Neural cell (in vitro differentiated cells): Measurements from ENCODE around the gene FECH. TPM values are rescaled to one million over a fixed set of nuclear protein-coding genes. Genes with fewer than 3 reads are reported as not detected.

Experiments used
- H2AFZ ChIP-seq: fragments of 200-600, 300-800 bp; sonication (generic), shearing (Covaris generic); 2 replicates; pipeline ENCODE4 v1.6.0; 2014; ENCODE audit warnings: low read depth, mild to moderate bottlenecking, antibody characterized with exemption, low read length, moderate library complexity
- H3F3A ChIP-seq: fragments of 200-600 bp; shearing (Covaris generic); 2 replicates; pipeline ENCODE4 v1.6.1; 2016; ENCODE audit warnings: mild to moderate bottlenecking, moderate library complexity, mixed read lengths, antibody characterized with exemption, low read length; ENCODE audit not compliant: insufficient read depth, poor library complexity, severe bottlenecking
- H3K27ac ChIP-seq: fragments of 200-600, 300-800 bp; sonication (generic), shearing (Covaris generic); 2 replicates; pipeline ENCODE4 v1.5.1; 2014; ENCODE audit warnings: mild to moderate bottlenecking, low read length, moderate library complexity
- H3K27me3 ChIP-seq: fragments of 300-800, 200-600 bp; sonication (generic), shearing (Covaris generic); 2 replicates; pipeline ENCODE4 v1.6.0; 2014; ENCODE audit warnings: mild to moderate bottlenecking, low read depth, low read length, moderate library complexity; ENCODE audit not compliant: insufficient read depth
- H3K36me3 ChIP-seq: fragments of 300-800, 200-600 bp; sonication (generic), shearing (Covaris generic); 2 replicates; pipeline ENCODE4 v1.5.1; 2014; ENCODE audit warnings: mild to moderate bottlenecking, antibody characterized with exemption, low read length, moderate library complexity; ENCODE audit not compliant: insufficient read depth
- H3K4me2 ChIP-seq: fragments of 300-800, 200-600 bp; sonication (generic), shearing (Covaris generic); 2 replicates; pipeline ENCODE4 v1.6.0; 2014; ENCODE audit warnings: mild to moderate bottlenecking, low read length
- H3K4me3 ChIP-seq: fragments of 300-800, 200-600 bp; sonication (generic), shearing (Covaris generic); 2 replicates; pipeline ENCODE4 v1.5.1; 2014; ENCODE audit warnings: mild to moderate bottlenecking, low read length, moderate library complexity
- H3K79me2 ChIP-seq: fragments of 200-600 bp; shearing (Covaris generic); replicated peaks from 2 replicates; pipeline ENCODE4 v1.6.0; 2014; ENCODE audit warnings: mild to moderate bottlenecking, low read length, moderate library complexity; ENCODE audit not compliant: insufficient read depth
- H3K9ac ChIP-seq: fragments of 300-800, 200-600 bp; sonication (generic), shearing (Covaris generic); 2 replicates; pipeline ENCODE4 v1.6.1; 2016; ENCODE audit warnings: mild to moderate bottlenecking, low read length, mixed read lengths
- H3K9me2 ChIP-seq: fragments of 200-600 bp; shearing (Covaris generic); 2 replicates; pipeline ENCODE4 v1.6.1; 2016; ENCODE audit warnings: mild to moderate bottlenecking, low read length, mixed read lengths; ENCODE audit not compliant: insufficient read depth
- H3K9me3 ChIP-seq: fragments of 200-600, 300-800 bp; sonication (generic), shearing (Covaris generic); 2 replicates; pipeline ENCODE4 v1.6.1; 2016; ENCODE audit warnings: mild to moderate bottlenecking, mixed run types, low read length, moderate library complexity, mixed read lengths
- H4K20me1 ChIP-seq: fragments of 200-600 bp; shearing (Covaris generic); 2 replicates; pipeline ENCODE4 v1.6.1; 2016; ENCODE audit warnings: mild to moderate bottlenecking, mixed run types; ENCODE audit not compliant: insufficient read depth
- EP300 ChIP-seq: fragments of 450-650 bp; conservative IDR thresholded peaks from 2 replicates; pipeline ENCODE4 v1.6.1; 2014; ENCODE audit warnings: antibody characterized with exemption, mild to moderate bottlenecking, moderate library complexity; ENCODE audit not compliant: poor library complexity, severe bottlenecking
- EZH2 ChIP-seq: fragments of 200-600, 300-800 bp; shearing (Covaris generic), sonication (generic); IDR thresholded peaks from 2 replicates; pipeline ENCODE4 v1.6.1; 2014; ENCODE audit warnings: antibody characterized with exemption, low read length, borderline replicate concordance, mild to moderate bottlenecking; ENCODE audit not compliant: insufficient read depth, poor library complexity, severe bottlenecking
- MXI1 ChIP-seq: fragments of 450-650 bp; conservative IDR thresholded peaks from 2 replicates; pipeline ENCODE4 v1.6.1; 2014; ENCODE audit warnings: antibody characterized with exemption, mild to moderate bottlenecking; ENCODE audit not compliant: poor library complexity, severe bottlenecking
- POLR2AphosphoS5 ChIP-seq: IDR thresholded peaks from 2 replicates; pipeline ENCODE4 v1.6.1; 2012
- RAD21 ChIP-seq: fragments of 450-650 bp; conservative IDR thresholded peaks from 2 replicates; pipeline ENCODE4 v1.6.1; 2014; ENCODE audit warnings: antibody characterized with exemption, mild to moderate bottlenecking, moderate library complexity
- SMC3 ChIP-seq: fragments of 450-650 bp; conservative IDR thresholded peaks from 2 replicates; pipeline ENCODE4 v1.6.1; 2014; ENCODE audit warnings: antibody characterized with exemption, mild to moderate bottlenecking, moderate library complexity; ENCODE audit not compliant: poor library complexity
- TAF1 ChIP-seq: IDR thresholded peaks from 2 replicates; pipeline ENCODE4 v1.6.1; 2012; ENCODE audit warnings: low read depth
- polyA plus RNA-seq: library from polyadenylated mRNA; depleted of rRNA; stranded (reverse); fragments of >200 nt; gene quantifications from 2 replicates; pipeline ENCODE4 v1.2.3, GENCODE V29; 2014
- TF ChIP-seq, protein P1 (sequence below): fragments of 450-650 bp; IDR thresholded peaks from 2 replicates; pipeline ENCODE4 v1.5.1; 2014; ENCODE audit warnings: antibody characterized with exemption, mild to moderate bottlenecking, moderate library complexity; ENCODE audit not compliant: poor library complexity, severe bottlenecking
- TF ChIP-seq, protein P2 (sequence below): IDR thresholded peaks from 2 replicates; pipeline ENCODE4 v1.6.1; 2012; ENCODE audit warnings: borderline replicate concordance

The FECH gene
- polyA plus RNA-seq, 1 donor from 2014 or later, result 17.1 TPM

DNA sequence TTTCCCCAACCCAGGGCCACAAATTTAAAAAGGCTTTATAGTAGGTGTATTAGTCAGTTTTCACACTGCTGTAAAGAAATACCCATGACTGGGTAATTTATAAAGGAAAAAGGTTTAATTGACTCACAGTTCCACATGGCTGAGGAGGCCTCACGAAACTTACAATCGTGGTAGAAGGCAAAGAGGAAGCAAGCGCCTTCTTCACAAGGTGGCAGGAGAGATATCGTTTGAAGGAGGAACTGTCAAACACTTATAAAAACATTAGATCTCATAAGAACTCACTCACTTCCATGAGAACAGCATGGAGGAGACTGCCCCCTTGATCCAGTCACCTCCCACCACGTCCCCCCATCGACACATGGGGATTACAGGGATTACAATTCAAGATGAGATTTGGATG is 70.4 kb downstream of the FECH start:
- no peaks in the 10 kb centered on the region for H3K27me3 ChIP-seq
- no peak overlapping the region for H3K9ac ChIP-seq
- no peaks in the 10 kb centered on the region for H3K79me2 ChIP-seq
- no peaks in the 10 kb centered on the region for H3K9me3 ChIP-seq
- H2AFZ ChIP-seq, result no peak overlapping the region
- TF ChIP-seq TAF1, result no peak
- TF ChIP-seq, protein P1, sequence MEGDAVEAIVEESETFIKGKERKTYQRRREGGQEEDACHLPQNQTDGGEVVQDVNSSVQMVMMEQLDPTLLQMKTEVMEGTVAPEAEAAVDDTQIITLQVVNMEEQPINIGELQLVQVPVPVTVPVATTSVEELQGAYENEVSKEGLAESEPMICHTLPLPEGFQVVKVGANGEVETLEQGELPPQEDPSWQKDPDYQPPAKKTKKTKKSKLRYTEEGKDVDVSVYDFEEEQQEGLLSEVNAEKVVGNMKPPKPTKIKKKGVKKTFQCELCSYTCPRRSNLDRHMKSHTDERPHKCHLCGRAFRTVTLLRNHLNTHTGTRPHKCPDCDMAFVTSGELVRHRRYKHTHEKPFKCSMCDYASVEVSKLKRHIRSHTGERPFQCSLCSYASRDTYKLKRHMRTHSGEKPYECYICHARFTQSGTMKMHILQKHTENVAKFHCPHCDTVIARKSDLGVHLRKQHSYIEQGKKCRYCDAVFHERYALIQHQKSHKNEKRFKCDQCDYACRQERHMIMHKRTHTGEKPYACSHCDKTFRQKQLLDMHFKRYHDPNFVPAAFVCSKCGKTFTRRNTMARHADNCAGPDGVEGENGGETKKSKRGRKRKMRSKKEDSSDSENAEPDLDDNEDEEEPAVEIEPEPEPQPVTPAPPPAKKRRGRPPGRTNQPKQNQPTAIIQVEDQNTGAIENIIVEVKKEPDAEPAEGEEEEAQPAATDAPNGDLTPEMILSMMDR, result no peak
- TF ChIP-seq MXI1, result no peak
- TF ChIP-seq POLR2AphosphoS5, result no peak
- TF ChIP-seq, protein P2, sequence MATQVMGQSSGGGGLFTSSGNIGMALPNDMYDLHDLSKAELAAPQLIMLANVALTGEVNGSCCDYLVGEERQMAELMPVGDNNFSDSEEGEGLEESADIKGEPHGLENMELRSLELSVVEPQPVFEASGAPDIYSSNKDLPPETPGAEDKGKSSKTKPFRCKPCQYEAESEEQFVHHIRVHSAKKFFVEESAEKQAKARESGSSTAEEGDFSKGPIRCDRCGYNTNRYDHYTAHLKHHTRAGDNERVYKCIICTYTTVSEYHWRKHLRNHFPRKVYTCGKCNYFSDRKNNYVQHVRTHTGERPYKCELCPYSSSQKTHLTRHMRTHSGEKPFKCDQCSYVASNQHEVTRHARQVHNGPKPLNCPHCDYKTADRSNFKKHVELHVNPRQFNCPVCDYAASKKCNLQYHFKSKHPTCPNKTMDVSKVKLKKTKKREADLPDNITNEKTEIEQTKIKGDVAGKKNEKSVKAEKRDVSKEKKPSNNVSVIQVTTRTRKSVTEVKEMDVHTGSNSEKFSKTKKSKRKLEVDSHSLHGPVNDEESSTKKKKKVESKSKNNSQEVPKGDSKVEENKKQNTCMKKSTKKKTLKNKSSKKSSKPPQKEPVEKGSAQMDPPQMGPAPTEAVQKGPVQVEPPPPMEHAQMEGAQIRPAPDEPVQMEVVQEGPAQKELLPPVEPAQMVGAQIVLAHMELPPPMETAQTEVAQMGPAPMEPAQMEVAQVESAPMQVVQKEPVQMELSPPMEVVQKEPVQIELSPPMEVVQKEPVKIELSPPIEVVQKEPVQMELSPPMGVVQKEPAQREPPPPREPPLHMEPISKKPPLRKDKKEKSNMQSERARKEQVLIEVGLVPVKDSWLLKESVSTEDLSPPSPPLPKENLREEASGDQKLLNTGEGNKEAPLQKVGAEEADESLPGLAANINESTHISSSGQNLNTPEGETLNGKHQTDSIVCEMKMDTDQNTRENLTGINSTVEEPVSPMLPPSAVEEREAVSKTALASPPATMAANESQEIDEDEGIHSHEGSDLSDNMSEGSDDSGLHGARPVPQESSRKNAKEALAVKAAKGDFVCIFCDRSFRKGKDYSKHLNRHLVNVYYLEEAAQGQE, result no peak
- H3F3A ChIP-seq, result no peaks in the 10 kb centered on the region
- H3K9me2 ChIP-seq, result no peaks in the 10 kb centered on the region
- no peaks in the 10 kb centered on the region for H4K20me1 ChIP-seq
- no peak overlapping the region for H3K27ac ChIP-seq
- no peaks in the 10 kb centered on the region for H3K36me3 ChIP-seq
- no peak overlapping the region for H3K4me3 ChIP-seq
- H3K4me2 ChIP-seq, result no peak overlapping the region

DNA sequence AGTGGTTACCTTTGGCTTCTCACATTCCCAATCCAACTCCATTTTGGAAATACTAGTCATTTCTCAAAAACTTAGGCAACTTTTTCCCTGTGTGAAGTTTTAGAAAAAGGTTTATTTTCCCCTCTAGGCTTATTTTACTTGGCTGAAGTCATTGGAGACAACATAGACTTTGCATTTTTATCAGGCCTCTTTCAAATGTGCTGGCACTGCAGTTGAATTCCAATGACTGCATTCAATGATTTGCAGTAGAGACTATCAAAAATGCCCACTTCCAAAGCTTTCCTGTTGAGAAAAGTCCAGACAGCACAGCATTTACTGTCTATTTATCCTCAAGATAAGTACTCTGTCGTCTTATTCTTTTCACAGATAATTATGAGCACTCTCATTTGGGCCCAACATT is 81.3 kb downstream of the FECH start:
- no peaks in the 10 kb centered on the region for H3K27me3 ChIP-seq
- H3K9ac ChIP-seq, result no peak overlapping the region
- H3K9me2 ChIP-seq, result no peaks in the 10 kb centered on the region
- no peak overlapping the region for H3K27ac ChIP-seq
- H3K9me3 ChIP-seq, result no peaks in the 10 kb centered on the region
- H3K36me3 ChIP-seq, result no peaks in the 10 kb centered on the region
- no peaks in the 10 kb centered on the region for H3K79me2 ChIP-seq
- no peak for TF ChIP-seq RAD21
- no peak for TF ChIP-seq TAF1
- TF ChIP-seq MXI1, result no peak
- no peak for TF ChIP-seq EZH2
- TF ChIP-seq SMC3, result no peak
- TF ChIP-seq EP300, result no peak
- TF ChIP-seq, protein P2, result no peak
- TF ChIP-seq, protein P1, result no peak
- TF ChIP-seq POLR2AphosphoS5, result no peak
- no peak overlapping the region for H3K4me3 ChIP-seq
- H3K4me2 ChIP-seq, result no peak overlapping the region
- no peaks in the 10 kb centered on the region for H4K20me1 ChIP-seq
- no peaks in the 10 kb centered on the region for H3F3A ChIP-seq
- H2AFZ ChIP-seq, result no peak overlapping the region
